Thymus (tissue), 11 donors: ENCODE data around the gene CREB3. TPM values are rescaled to one million over a fixed set of nuclear protein-coding genes. Genes with fewer than 3 reads are reported as not detected.

ENCODE experiments used
- DNase-seq, 9 donors: peaks; one replicate each; pipeline ENCODE4 v3.0.0-alpha.2; 2013; ENCODE audit warnings: low spot score in 9 of 9, low read depth in 6 of 9, missing footprints in 1 of 9
- H3K27ac ChIP-seq, 2 donors: one replicate each; pipeline ENCODE4 v1.5.1; 2013; ENCODE audit warnings: control low read depth in 1 of 2, low read depth in 1 of 2, low read length in 1 of 2, mild to moderate bottlenecking in 1 of 2, moderate library complexity in 1 of 2
- H3K27me3 ChIP-seq, 2 donors: one replicate each; pipeline ENCODE4 v1.5.1; 2013; ENCODE audit warnings: low read length in 1 of 2; ENCODE audit not compliant: control insufficient read depth in 2 of 2, insufficient read depth in 1 of 2
- H3K36me3 ChIP-seq, 2 donors: one replicate each; pipeline ENCODE4 v1.5.1; 2013; ENCODE audit warnings: low read length in 1 of 2, mild to moderate bottlenecking in 1 of 2, moderate library complexity in 1 of 2; ENCODE audit not compliant: control insufficient read depth in 2 of 2, insufficient read depth in 2 of 2
- H3K4me1 ChIP-seq, 2 donors: one replicate each; pipeline ENCODE4 v1.5.1; 2013; ENCODE audit warnings: low read length in 2 of 2; ENCODE audit not compliant: control insufficient read depth in 2 of 2, insufficient read depth in 2 of 2
- H3K4me3 ChIP-seq, 2 donors: one replicate each; pipeline ENCODE4 v1.5.1; 2013; ENCODE audit warnings: low read length in 2 of 2, control low read depth in 1 of 2, mild to moderate bottlenecking in 1 of 2
- H3K9me3 ChIP-seq, 2 donors: one replicate each; pipeline ENCODE4 v1.5.1; 2013; ENCODE audit warnings: low read length in 1 of 2, mild to moderate bottlenecking in 1 of 2; ENCODE audit not compliant: control insufficient read depth in 2 of 2, insufficient read depth in 1 of 2
- WGBS: extraction: QIAGEN DNeasy Blood & Tissue Kit; methylation state at CpG from one replicate; pipeline ENCODE4 v1.1.7; 2013; 5-methylcytosine and 5-hydroxymethylcytosine counted together
- polyA plus RNA-seq: library from polyadenylated mRNA; stranded (reverse); fragments of 200-250 nt; gene quantifications from one replicate; pipeline ENCODE4 v1.2.3, GENCODE V29; 2013
- total RNA-seq: library from RNA; stranded (reverse); fragments of 120-200 nt; gene quantifications from one replicate; pipeline ENCODE4 v1.2.4, GENCODE V29; 2013
- donor health status: healthy.

The CREB3 gene
- total and polyA plus RNA-seq, 2 donors: 23.2 to 25.6 TPM

GRCh38 chr9:35697486-35697885 is 35.0 kb upstream of the CREB3 start:
- Histone ChIP-seq H3K4me3 (no peak overlapping the region), H3K27ac (no peak overlapping the region), H3K27me3 (no peaks in the 10 kb centered on the region), H3K36me3 (peaks cover 58 to 69% of the 10 kb centered on the region in 2 donors), H3K9me3 (no peaks in the 10 kb centered on the region), H3K4me1 (no peaks in the 10 kb centered on the region)
- no peak for DNase-seq
- 98% methylated on average over 14 of the region's 14 CpGs for WGBS

GRCh38 chr9:35698231-35698630 is 34.2 kb upstream of the CREB3 start:
- Histone ChIP-seq H3K36me3 (peaks cover 65 to 77% of the 10 kb centered on the region in 2 donors), H3K4me1 (no peaks in the 10 kb centered on the region), H3K9me3 (no peaks in the 10 kb centered on the region), H3K27ac (no peak overlapping the region), H3K27me3 (no peaks in the 10 kb centered on the region), H3K4me3 (no peak overlapping the region)
- 98% methylated on average over 5 of the region's 5 CpGs for WGBS
- no peak for DNase-seq

- Histone ChIP-seq H3K36me3 (peaks cover 83 to 95% of the 10 kb centered on the region in 2 donors), H3K27ac (no peak overlapping the region), H3K4me1 (no peaks in the 10 kb centered on the region), H3K9me3 (no peaks in the 10 kb centered on the region), H3K4me3 (no peak overlapping the region), H3K27me3 (no peaks in the 10 kb centered on the region)
- WGBS: 97% methylated on average over 11 of the region's 11 CpGs
- DNase-seq: no peak
These were observed 32.4 kb upstream of the CREB3 start for GRCh38 chr9:35700031-35700430.

DNA sequence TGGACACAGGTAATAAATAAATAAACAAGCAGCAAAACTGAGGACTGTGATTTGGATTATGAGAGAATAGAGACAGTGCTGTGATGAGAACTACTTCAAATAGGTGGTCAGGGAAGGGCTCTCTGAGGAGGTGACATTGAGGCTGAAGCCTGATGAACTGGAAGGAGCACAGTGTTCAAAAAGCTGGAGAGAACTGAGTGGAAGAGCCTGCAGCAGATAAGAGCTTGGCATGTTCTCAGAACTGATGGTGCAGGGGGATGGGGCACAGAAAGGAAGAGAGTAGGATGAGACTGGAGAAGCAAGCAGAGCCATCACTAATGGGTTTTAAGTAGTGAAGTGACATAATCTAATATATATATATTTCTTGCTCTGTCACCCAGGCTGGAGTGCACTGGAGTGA is 31.5 kb upstream of the CREB3 start:
- H3K27ac ChIP-seq: no peak overlapping the region
- peaks cover 92 to 99% of the 10 kb centered on the region in 2 donors for H3K36me3 ChIP-seq
- no peak for DNase-seq
- H3K4me3 ChIP-seq: no peak overlapping the region
- H3K9me3 ChIP-seq: no peaks in the 10 kb centered on the region
- H3K27me3 ChIP-seq: no peaks in the 10 kb centered on the region
- no peaks in the 10 kb centered on the region for H3K4me1 ChIP-seq

DNA sequence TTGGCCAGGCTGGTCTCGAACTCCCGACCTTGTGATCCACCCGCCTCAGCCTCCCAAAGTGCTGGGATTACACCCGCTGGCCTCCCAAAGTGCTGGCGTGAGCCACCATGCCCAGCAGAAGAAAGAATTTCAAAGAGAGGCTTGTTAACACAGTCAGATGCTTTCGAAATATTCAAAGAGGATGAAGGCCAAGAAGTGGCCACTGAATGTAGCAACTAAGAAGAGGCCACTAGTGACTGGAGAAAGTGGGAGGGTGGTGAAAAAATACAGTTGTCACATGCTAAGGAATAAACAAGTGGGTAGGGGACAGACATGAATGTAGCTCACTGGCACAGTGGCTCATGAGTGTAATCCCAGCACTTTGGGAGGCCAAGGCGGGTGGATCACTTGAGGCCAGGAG is 29.8 kb upstream of the CREB3 start:
- 96% methylated on average over 7 of the region's 7 CpGs for WGBS
- Histone ChIP-seq H3K27ac (no peak overlapping the region), H3K36me3 (peaks cover 94 to 99% of the 10 kb centered on the region in 2 donors)

DNA sequence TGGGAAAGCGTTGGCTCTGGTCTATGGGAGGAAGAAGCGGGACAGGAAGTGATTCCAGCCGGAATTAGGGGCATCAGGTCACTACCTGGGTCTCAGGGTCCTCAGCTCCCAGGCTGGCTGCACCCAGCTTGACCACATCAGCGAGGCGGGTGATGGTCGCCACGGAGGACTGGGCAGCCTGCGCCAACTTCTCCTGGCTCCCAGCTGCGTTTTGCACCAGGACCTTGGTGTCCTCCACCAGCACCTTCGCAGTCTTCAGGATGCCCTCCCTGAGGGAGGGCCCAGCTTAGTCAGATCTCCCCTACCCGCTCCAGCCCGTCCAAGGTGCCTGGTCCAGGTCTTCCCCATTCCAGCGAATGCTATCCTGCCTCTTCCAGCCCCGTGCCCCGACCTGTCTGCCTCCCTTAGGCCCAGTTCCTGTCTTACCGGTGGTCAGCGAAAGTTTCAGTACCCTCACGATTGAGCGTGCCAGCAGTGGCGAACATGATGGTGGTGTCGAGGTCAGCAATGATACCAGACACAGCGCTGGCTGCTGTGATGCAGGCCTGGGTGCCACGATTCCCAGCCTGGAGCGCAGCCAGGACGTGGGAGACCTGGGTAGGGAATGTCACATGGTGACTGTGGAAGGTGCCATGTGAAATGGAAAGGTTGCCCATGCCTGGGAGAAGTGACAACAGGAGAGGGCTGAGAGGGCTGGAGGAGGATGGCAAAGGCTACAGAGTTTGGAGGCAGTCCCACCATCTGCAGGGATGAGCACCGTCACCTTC is 28.4 kb upstream of the CREB3 start:
- no peak for DNase-seq
- H3K36me3 ChIP-seq: peaks cover 93 to 99% of the 10 kb centered on the region in 2 donors
- no peaks in the 10 kb centered on the region for H3K9me3 ChIP-seq
- H3K27ac ChIP-seq: no peak overlapping the region
- WGBS: 98% methylated on average over 26 of the region's 26 CpGs
- H3K4me1 ChIP-seq: no peaks in the 10 kb centered on the region
- H3K27me3 ChIP-seq: no peaks in the 10 kb centered on the region
- no peak overlapping the region for H3K4me3 ChIP-seq

More for the DNA sequence above, 29.8 kb upstream of the CREB3 start:
- Histone ChIP-seq H3K9me3 (no peaks in the 10 kb centered on the region), H3K4me3 (no peak overlapping the region), H3K27me3 (no peaks in the 10 kb centered on the region), H3K4me1 (no peaks in the 10 kb centered on the region)
- no peak for DNase-seq

DNA sequence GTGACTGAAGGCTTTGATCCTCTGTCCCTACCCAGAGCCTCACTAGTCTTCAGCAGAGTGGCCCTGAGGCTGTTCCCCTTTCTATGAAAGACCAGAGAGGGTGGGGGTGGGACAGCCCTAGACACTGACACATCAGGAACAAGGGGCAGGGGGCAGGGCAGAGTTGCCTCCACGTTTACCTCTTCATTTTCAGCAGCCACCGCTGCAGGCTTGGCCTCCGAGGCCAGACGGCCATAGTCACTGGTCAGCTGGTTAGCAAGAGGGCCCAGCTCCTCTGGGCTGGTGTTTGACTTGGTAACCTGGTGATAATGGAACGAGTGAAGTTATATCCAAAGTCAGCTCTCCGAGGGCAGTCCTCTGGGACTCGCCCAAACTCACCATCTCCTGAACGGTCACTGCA is 27.1 kb upstream of the CREB3 start:
- no peak overlapping the region for H3K27ac ChIP-seq
- no peaks in the 10 kb centered on the region for H3K4me1 ChIP-seq
- WGBS: 97% methylated on average over 8 of the region's 8 CpGs
- no peaks in the 10 kb centered on the region for H3K9me3 ChIP-seq
- peaks cover 85 to 95% of the 10 kb centered on the region in 2 donors for H3K36me3 ChIP-seq
- no peak for DNase-seq
- no peaks in the 10 kb centered on the region for H3K27me3 ChIP-seq
- H3K4me3 ChIP-seq: no peak overlapping the region

GRCh38 chr9:35705836-35706430 is 26.5 kb upstream of the CREB3 start:
- Histone ChIP-seq H3K27me3 (no peaks in the 10 kb centered on the region), H3K4me3 (no peak overlapping the region), H3K27ac (no peak overlapping the region), H3K9me3 (no peaks in the 10 kb centered on the region), H3K36me3 (peaks cover 88 to 95% of the 10 kb centered on the region in 2 donors), H3K4me1 (no peaks in the 10 kb centered on the region)
- DNase-seq: no peak
- WGBS: 99% methylated on average over 7 of the region's 7 CpGs

- no peak for DNase-seq
- WGBS: 97% methylated on average over 10 of the region's 10 CpGs
- H3K27ac ChIP-seq: no peak overlapping the region
These were observed 25.5 kb upstream of the CREB3 start for GRCh38 chr9:35706951-35707350.

More at GRCh38 chr9:35706951-35707350, 25.5 kb upstream of the CREB3 start:
- no peak overlapping the region for H3K4me3 ChIP-seq
- no peaks in the 10 kb centered on the region for H3K4me1 ChIP-seq
- peaks cover 88 to 95% of the 10 kb centered on the region in 2 donors for H3K36me3 ChIP-seq
- H3K9me3 ChIP-seq: no peaks in the 10 kb centered on the region
- H3K27me3 ChIP-seq: no peaks in the 10 kb centered on the region
